Heart left ventricle (tissue), 16 donors: ENCODE measurements around the gene LAPTM4A. TPM values are rescaled to one million over a fixed set of nuclear protein-coding genes. Genes with fewer than 3 reads are reported as not detected.

Source experiments
- ATAC-seq, 4 donors: fragments of 200-7000 bp; cut with Tn5 transposase; one replicate each; pipeline ENCODE4 v1.9.1; 2020 to 2022; ENCODE audit warnings: moderate library complexity in 4 of 4, mild to moderate bottlenecking in 3 of 4, moderate number of reproducible peaks in 1 of 4
- DNase-seq, 5 donors: peaks; one replicate each; pipeline ENCODE4 v3.0.0-alpha.2; 2020
- H3K27ac ChIP-seq, 12 donors: fragments of 200-600 bp; sonication (generic) in 4 of 12; one replicate each; pipeline versions ENCODE4 v1.5.0 to v1.8.0; 2016 to 2022; ENCODE audit warnings: mild to moderate bottlenecking in 2 of 12
- H3K27me3 ChIP-seq, 9 donors: fragments of 200-600 bp; sonication (generic) in 2 of 9; one replicate each; pipeline versions ENCODE4 v1.5.1 to v1.8.0; 2016 to 2022; ENCODE audit warnings: mild to moderate bottlenecking in 3 of 9
- H3K36me3 ChIP-seq, 9 donors: fragments of 200-600 bp; sonication (generic) in 2 of 9; one replicate each; pipeline versions ENCODE4 v1.5.0 to v1.8.0; 2018 to 2022; ENCODE audit warnings: mild to moderate bottlenecking in 2 of 9
- H3K4me1 ChIP-seq, 12 donors: fragments of 200-600 bp; sonication (generic) in 4 of 12; one replicate each; pipeline versions ENCODE4 v1.5.0 to v1.8.0; 2016 to 2022; ENCODE audit warnings: mild to moderate bottlenecking in 3 of 12
- H3K4me3 ChIP-seq, 12 donors: fragments of 200-600 bp; sonication (generic) in 4 of 12; one replicate each; pipeline versions ENCODE4 v1.5.0 to v1.8.0; 2017 to 2022; ENCODE audit warnings: mild to moderate bottlenecking in 9 of 12, moderate library complexity in 4 of 12
- H3K9me3 ChIP-seq, 12 donors: fragments of 200-600 bp; sonication (generic) in 4 of 12; one replicate each; pipeline versions ENCODE4 v1.5.0 to v1.8.0; 2016 to 2022; ENCODE audit warnings: mild to moderate bottlenecking in 1 of 12
- POLR2A ChIP-seq, 2 donors: fragments of 450-650 bp; IDR thresholded peaks; one replicate each; pipeline ENCODE4 v1.6.1; 2017; ENCODE audit warnings: antibody characterized with exemption in 2 of 2, mild to moderate bottlenecking in 2 of 2, moderate library complexity in 2 of 2
- WGBS, 4 donors: extraction: QIAGEN DNeasy Blood & Tissue Kit in 2 of 4; methylation state at CpG; one replicate each; pipeline versions ENCODE4 v1.1.5 to v1.1.7; 2013 to 2018; 5-methylcytosine and 5-hydroxymethylcytosine counted together
- intact Hi-C, 10 donors: fragments of 100-400 bp; cut with DNase I; formaldehyde crosslinking; loops; one replicate each; pipeline versions ENCODE4 v1.11.1 to v1.14.2; 2022
- long read RNA-seq, 3 donors: library from polyadenylated mRNA; unstranded; transcript quantifications; one replicate each; pipeline ENCODE4 v2.0.0, GENCODE V29; 2020 to 2021
- polyA plus RNA-seq, 2 donors: library from polyadenylated mRNA; stranded (reverse); fragments of 200-250 nt; gene quantifications; one replicate each; pipeline ENCODE4 v1.2.3, GENCODE V29; 2013
- total RNA-seq, 9 donors: library from RNA; depleted of rRNA in 2 of 9; stranded (reverse); fragments of >200 nt in 2 of 9; fragmentation: NEBNext Ultra II Directional in 3 of 9; extraction: Animal tissue kit (Norgen Biotek cat#: 25700) in 3 of 9; gene quantifications; one replicate each; pipeline versions ENCODE4 v1.1.0 to v1.2.4, GENCODE V29; 2016 to 2023
- TF ChIP-seq, protein P1 (sequence below), 12 donors: fragments of 200-600 bp; sonication (generic) in 4 of 12; IDR thresholded peaks; one replicate each; pipeline versions ENCODE4 v1.5.0 to v1.8.0; 2018 to 2022; ENCODE audit warnings: antibody characterized with exemption in 12 of 12, mild to moderate bottlenecking in 5 of 12
- donor health status: ischemic (EF 13 %, LVEDD 7.1; RV severe dilation, severe dysfunction).
- donor health status: healthy with polysubstance abuse.
- donor health status: DM: no; HTN: yes; CAD: no.
- donor health status: DM: no; HTN: no; CAD: no.
- donor health status: ischemic (EF 25% LVEDD 6.9; RV normal size, moderate dysfunction).
- donor health status: ischemic (EF 25% LVEDD 5.7; RV mildly dilated, moderate dysfunction).
- donor health status: healthy.
- donor health status: DM: yes; HTN: yes; CAD: no.
- donor health status: ischemic (EF 35%, LVEDD 5.7; RV mildly dilated, moderate dysfunction).
- donor health status: nonischemic (EF 11% LVEDD 7.7; RV severe dilation, severe dysfunction).
- donor health status: DM: yes; HTN: yes; CAD: no.
- donor health status: PGD.
- donor health status: ischemic (EF 29% LVEDD 5.4; RV normal size, mild dysfunction).
- donor health status: nonischemic (EF 23%, LVEDD 6.1; RV moderate dilation, normal function).

Gene LAPTM4A
- total RNA-seq, result 100 to 1,000 TPM; 159 to 241 (median 177) TPM
- 100 to 1,000 TPM; 107 to 232 TPM for polyA plus RNA-seq
- long read RNA-seq, donor 1, transcript LAPTM4A-201 (7 exons, 1,765 nt), result major isoform, 306 of 352 reads
- long read RNA-seq, donor 1, partial matches to known transcripts, result 3 of 352 reads
- long read RNA-seq, donor 1, other reads (novel, unspliced or antisense), result 42 of 352 reads
- long read RNA-seq, donor 2, transcript LAPTM4A-201 (7 exons, 1,765 nt), result major isoform, 1,218 of 1,273 reads
- long read RNA-seq, donor 2, partial matches to known transcripts, result 10 of 1,273 reads
- long read RNA-seq, donor 2, other reads (novel, unspliced or antisense), result 45 of 1,273 reads
- long read RNA-seq, donor 3, transcript LAPTM4A-201 (7 exons, 1,765 nt), result major isoform, 210 of 252 reads
- long read RNA-seq, donor 3, partial matches to known transcripts, result 3 of 252 reads
- long read RNA-seq, donor 3, other reads (novel, unspliced or antisense), result 39 of 252 reads

DNA sequence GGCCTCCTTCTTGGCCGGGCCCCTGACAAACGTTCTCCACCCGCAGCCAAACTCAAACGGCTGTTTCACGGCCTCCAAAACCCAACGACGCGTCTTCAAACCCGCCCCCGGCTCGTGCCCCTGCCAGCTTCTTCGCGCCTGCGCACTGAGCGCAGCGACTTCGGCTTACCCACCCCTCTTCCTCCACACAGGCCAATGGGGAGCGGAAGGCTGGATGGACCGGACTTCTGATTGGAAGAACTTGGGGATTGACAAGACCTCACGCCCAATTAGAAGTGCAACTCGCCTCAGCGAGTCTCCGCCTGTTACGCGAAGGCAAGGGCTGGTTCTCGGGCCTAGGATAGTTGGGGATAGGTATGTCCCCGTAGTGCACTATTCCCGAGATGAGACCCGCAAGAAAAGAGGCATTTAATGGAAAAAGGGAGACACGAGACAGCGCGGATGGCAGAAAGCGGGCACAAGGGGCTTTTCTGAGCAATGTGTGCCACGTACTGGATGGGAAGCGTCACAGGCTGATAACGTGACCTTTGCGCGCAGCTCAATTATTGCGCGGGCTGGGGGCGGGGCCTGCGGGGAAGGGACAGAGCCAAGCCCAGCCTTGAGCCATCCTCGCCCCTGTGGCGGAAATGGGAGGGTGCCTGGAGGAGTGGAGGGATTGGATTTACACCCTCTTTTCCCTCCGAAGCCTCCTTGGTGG, at the start of gene LAPTM4A:
LAPTM4A (minus strand) TSS at position 97 of the 697 bp plus-strand sequence. CDS start 108 bp downstream, outside the sequence.
- intact Hi-C loops, result loop anchor here in 4 of 10 donors (2.0 to 5.0 kb wide), 6 partner anchors 21 to 296 kb away; partner anchors contain the start of gene TTC32 (in 1 of the 4)
- DNase-seq (peak; percentile 99), ATAC-seq (peak; percentile 97 to 99 (median 98))
- H3K4me1 ChIP-seq, result peaks cover 0 to 39% (median 30%) of the 10 kb centered on the region in 12 donors
- peak within 1 kb of the TSS; percentile 60 to 91 (median 82) for H3K4me3 ChIP-seq
- H3K9me3 ChIP-seq, result no peaks in the 10 kb centered on the region
- WGBS, 4 donors, result 0 to 1% (median 0%) methylated on average over 36 to 45 of the region's 45 CpGs
- H3K27me3 ChIP-seq, result no peaks in the 10 kb centered on the region
- H3K36me3 ChIP-seq, result no peaks in the 10 kb centered on the region
- peak within 1 kb of the TSS; percentile 94 to 99 (median 98) for H3K27ac ChIP-seq
- peak in 1 of 2 donors; percentile 83 for TF ChIP-seq POLR2A (IDR thresholded peaks at IDR 0.05)
- TF ChIP-seq, protein P1, sequence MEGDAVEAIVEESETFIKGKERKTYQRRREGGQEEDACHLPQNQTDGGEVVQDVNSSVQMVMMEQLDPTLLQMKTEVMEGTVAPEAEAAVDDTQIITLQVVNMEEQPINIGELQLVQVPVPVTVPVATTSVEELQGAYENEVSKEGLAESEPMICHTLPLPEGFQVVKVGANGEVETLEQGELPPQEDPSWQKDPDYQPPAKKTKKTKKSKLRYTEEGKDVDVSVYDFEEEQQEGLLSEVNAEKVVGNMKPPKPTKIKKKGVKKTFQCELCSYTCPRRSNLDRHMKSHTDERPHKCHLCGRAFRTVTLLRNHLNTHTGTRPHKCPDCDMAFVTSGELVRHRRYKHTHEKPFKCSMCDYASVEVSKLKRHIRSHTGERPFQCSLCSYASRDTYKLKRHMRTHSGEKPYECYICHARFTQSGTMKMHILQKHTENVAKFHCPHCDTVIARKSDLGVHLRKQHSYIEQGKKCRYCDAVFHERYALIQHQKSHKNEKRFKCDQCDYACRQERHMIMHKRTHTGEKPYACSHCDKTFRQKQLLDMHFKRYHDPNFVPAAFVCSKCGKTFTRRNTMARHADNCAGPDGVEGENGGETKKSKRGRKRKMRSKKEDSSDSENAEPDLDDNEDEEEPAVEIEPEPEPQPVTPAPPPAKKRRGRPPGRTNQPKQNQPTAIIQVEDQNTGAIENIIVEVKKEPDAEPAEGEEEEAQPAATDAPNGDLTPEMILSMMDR (IDR thresholded peaks at IDR 0.05), result peak in 3 of 12 donors; percentile 15 to 26 (median 24)

DNA sequence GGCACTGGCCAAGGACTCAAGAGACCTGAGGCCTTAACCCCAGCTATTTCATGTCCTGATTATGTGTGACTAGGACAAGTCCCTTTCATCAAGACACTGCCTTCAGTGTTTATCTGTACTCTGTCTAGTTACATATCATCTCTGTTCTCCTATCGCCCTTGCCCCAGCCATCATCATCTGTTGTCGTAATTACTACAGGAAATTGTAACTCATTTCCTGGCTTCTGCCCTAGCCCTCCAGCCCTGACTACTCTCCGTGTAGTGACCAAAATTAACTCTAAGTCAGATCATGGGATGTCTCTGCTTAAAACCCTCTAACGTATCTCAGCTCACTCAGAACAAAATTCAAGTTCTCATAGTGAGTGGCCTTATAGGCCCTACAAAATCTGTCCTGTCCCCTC, 49.3 kb upstream of the LAPTM4A start:
- Histone ChIP-seq H3K4me3 (no peak overlapping the region), H3K27me3 (peaks cover 0 to 4% (median 0%) of the 10 kb centered on the region in 9 donors), H3K4me1 (peaks cover 0 to 7% (median 0%) of the 10 kb centered on the region in 12 donors), H3K9me3 (peaks cover 0 to 18% (median 3%) of the 10 kb centered on the region in 12 donors), H3K36me3 (no peaks in the 10 kb centered on the region), H3K27ac (no peak overlapping the region)
- no peak for TF ChIP-seq POLR2A (IDR thresholded peaks at IDR 0.05)
- TF ChIP-seq, protein P1 (IDR thresholded peaks at IDR 0.05), result no peak
- intact Hi-C loops, result loop anchor here in 4 of 10 donors (2.0 to 10.0 kb wide), 3 partner anchors 124 to 544 kb away; partner anchors contain the start of gene SDC1 (in 2 of the 4)
- no peak for DNase-seq
- WGBS, 4 donors, result 56 to 66% (median 64%) methylated on average over 4 of the region's 4 CpGs
- no peak for ATAC-seq

DNA sequence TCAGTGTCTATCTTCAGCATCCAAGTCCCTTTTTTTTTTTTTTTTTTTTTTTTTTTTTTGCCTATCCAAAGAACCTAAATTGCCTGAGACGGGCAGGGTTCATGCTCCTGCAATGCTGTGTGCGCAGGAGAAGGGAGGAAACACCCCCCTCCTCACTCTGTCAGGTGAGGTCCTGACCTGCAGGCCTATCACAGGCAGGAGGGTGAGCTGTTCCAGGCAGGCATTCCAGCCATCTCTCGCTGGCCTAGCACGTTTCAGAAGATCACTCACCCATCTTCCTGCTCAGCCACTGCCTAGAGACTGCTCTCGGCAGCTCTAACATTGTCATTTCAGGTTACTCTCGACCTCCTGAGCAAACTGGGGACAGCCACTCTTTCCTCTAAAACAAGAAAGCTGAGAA, 48.4 kb upstream of the LAPTM4A start:
- Histone ChIP-seq H3K4me1 (peaks cover 0 to 7% (median 0%) of the 10 kb centered on the region in 12 donors), H3K36me3 (no peaks in the 10 kb centered on the region), H3K9me3 (peaks cover 0 to 18% (median 3%) of the 10 kb centered on the region in 12 donors), H3K27ac (no peak overlapping the region), H3K27me3 (no peaks in the 10 kb centered on the region), H3K4me3 (no peak overlapping the region)
- TF ChIP-seq, protein P1 (IDR thresholded peaks at IDR 0.05), result no peak
- TF ChIP-seq POLR2A (IDR thresholded peaks at IDR 0.05), result no peak
- no peak for ATAC-seq
- DNase-seq, result no peak
- 86 to 92% (median 87%) methylated on average over 6 of the region's 6 CpGs for WGBS, 4 donors
- intact Hi-C loops, result loop anchor here in 7 of 10 donors (2.0 to 10.0 kb wide), 5 partner anchors 85 to 545 kb away; partner anchors contain the start of gene SDC1 (in 2 of the 7)
